Astrocyte (in vitro differentiated cells and primary cell): ENCODE data around the gene FGFRL1. TPM values are rescaled to one million over a fixed set of nuclear protein-coding genes. Genes with fewer than 3 reads are reported as not detected.

Source experiments
- DNase-seq: peaks from one replicate; pipeline ENCODE4 v3.0.0-alpha.2; 2010; ENCODE audit warnings: low read depth
- FAIRE-seq: peaks from 2 replicates; lab custom pipeline; 2011; peaks lifted over from hg19 to GRCh38; lab: Jason Lieb, UNC
- H2AFZ ChIP-seq: 2 replicates; pipeline ENCODE4 v1.6.0; 2012; ENCODE audit warnings: low read depth, low read length, inconsistent platforms
- H3K27ac ChIP-seq: 2 replicates; pipeline ENCODE4 v1.5.1; 2011; ENCODE audit warnings: low read depth, low read length, inconsistent platforms
- H3K27me3 ChIP-seq: 2 replicates; pipeline ENCODE4 v1.6.0; 2011; ENCODE audit warnings: low read length, inconsistent platforms; ENCODE audit not compliant: insufficient read depth
- H3K36me3 ChIP-seq: 2 replicates; pipeline ENCODE4 v1.5.1; 2011; ENCODE audit warnings: low read length, inconsistent platforms; ENCODE audit not compliant: insufficient read depth
- H3K4me1 ChIP-seq: 2 replicates; pipeline ENCODE4 v1.5.1; 2011; ENCODE audit warnings: low read length, inconsistent platforms; ENCODE audit not compliant: insufficient read depth
- H3K4me2 ChIP-seq: 2 replicates; pipeline ENCODE4 v1.6.0; 2012; ENCODE audit warnings: low read length, inconsistent platforms
- H3K4me3 ChIP-seq: 2 replicates; pipeline ENCODE4 v1.5.1; 2011; ENCODE audit warnings: low read depth, mild to moderate bottlenecking, low read length, inconsistent platforms; ENCODE audit not compliant: insufficient read depth
- H3K79me2 ChIP-seq: 2 replicates; pipeline ENCODE4 v1.6.0; 2012; ENCODE audit warnings: mild to moderate bottlenecking, low read length, inconsistent platforms; ENCODE audit not compliant: insufficient read depth
- H3K9ac ChIP-seq: 2 replicates; pipeline ENCODE4 v1.6.0; 2012; ENCODE audit warnings: mild to moderate bottlenecking, low read length, inconsistent platforms
- H3K9me3 ChIP-seq: 2 replicates; pipeline ENCODE4 v1.5.1; 2012; ENCODE audit warnings: low read depth, mild to moderate bottlenecking, low read length, inconsistent platforms; ENCODE audit not compliant: insufficient read depth
- H4K20me1 ChIP-seq: 2 replicates; pipeline ENCODE4 v1.6.0; 2012; ENCODE audit warnings: low read length, inconsistent platforms; ENCODE audit not compliant: insufficient read depth
- H3K27ac Mint-ChIP-seq: one replicate; pipeline ENCODE4 v1.8.0; 2021; ENCODE audit warnings: mild to moderate bottlenecking, mixed read lengths; ENCODE audit not compliant: unreplicated experiment
- H3K27me3 Mint-ChIP-seq: one replicate; pipeline ENCODE4 v1.8.0; 2021; ENCODE audit warnings: low read depth, mixed read lengths; ENCODE audit not compliant: unreplicated experiment
- H3K36me3 Mint-ChIP-seq: one replicate; pipeline ENCODE4 v1.8.0; 2021; ENCODE audit warnings: low read depth, mixed read lengths; ENCODE audit not compliant: unreplicated experiment
- H3K4me1 Mint-ChIP-seq: one replicate; pipeline ENCODE4 v1.8.0; 2021; ENCODE audit warnings: low read depth, mixed read lengths; ENCODE audit not compliant: unreplicated experiment
- H3K4me3 Mint-ChIP-seq: one replicate; pipeline ENCODE4 v1.8.0; 2021; ENCODE audit warnings: mild to moderate bottlenecking, moderate library complexity, mixed read lengths; ENCODE audit not compliant: unreplicated experiment
- H3K9me3 Mint-ChIP-seq: one replicate; pipeline ENCODE4 v1.8.0; 2021; ENCODE audit warnings: mild to moderate bottlenecking, mixed read lengths; ENCODE audit not compliant: unreplicated experiment
- CTCF ChIP-seq: IDR thresholded peaks from 2 replicates; pipeline ENCODE4 v1.5.1; 2011; ENCODE audit warnings: low read depth, mild to moderate bottlenecking, inconsistent platforms, low read length, moderate library complexity; ENCODE audit not compliant: insufficient read depth
- EZH2 ChIP-seq: IDR thresholded peaks from 2 replicates; pipeline ENCODE4 v1.6.1; 2012; ENCODE audit warnings: mild to moderate bottlenecking, low read length, inconsistent platforms; ENCODE audit not compliant: insufficient read depth
- total RNA-seq: library from RNA; stranded (reverse); gene quantifications from 2 replicates; pipeline ENCODE4 v1.2.1, GENCODE V29; 2021

The FGFRL1 gene
- total RNA-seq, 1 donor from 2014 or later = 64.2 TPM

- H3K36me3 ChIP-seq = peaks cover 10% of the 10 kb centered on the region
- H3K27ac Mint-ChIP-seq = no peak overlapping the region
- no peak for DNase-seq
- H3K36me3 Mint-ChIP-seq = no peaks in the 10 kb centered on the region
- peaks cover 2% of the 10 kb centered on the region for H3K9me3 Mint-ChIP-seq
- peaks cover 5% of the 10 kb centered on the region for H3K4me1 Mint-ChIP-seq
- no peak overlapping the region for H3K4me3 ChIP-seq
- no peaks in the 10 kb centered on the region for H3K27me3 ChIP-seq
- no peak for TF ChIP-seq CTCF
- TF ChIP-seq EZH2 = no peak
- no peaks in the 10 kb centered on the region for H3K79me2 ChIP-seq
- H3K4me1 ChIP-seq = peaks cover 7% of the 10 kb centered on the region
- no peak overlapping the region for H2AFZ ChIP-seq
- no peak overlapping the region for H3K4me3 Mint-ChIP-seq
- H3K4me2 ChIP-seq = no peak overlapping the region
- H3K27me3 Mint-ChIP-seq = no peaks in the 10 kb centered on the region
- H3K27ac ChIP-seq = no peak overlapping the region
- FAIRE-seq = no peak
- no peaks in the 10 kb centered on the region for H4K20me1 ChIP-seq
- H3K9ac ChIP-seq = no peak overlapping the region
- no peaks in the 10 kb centered on the region for H3K9me3 ChIP-seq
Measured at GRCh38 chr4:1028574-1029220, 17.3 kb downstream of the FGFRL1 start.

- Mint-ChIP-seq H3K27me3 (no peaks in the 10 kb centered on the region), H3K36me3 (no peaks in the 10 kb centered on the region), H3K9me3 (peaks cover 2% of the 10 kb centered on the region), H3K4me1 (peaks cover 5% of the 10 kb centered on the region), H3K27ac (no peak overlapping the region), H3K4me3 (no peak overlapping the region)
- H3K4me2 ChIP-seq = no peak overlapping the region
- H3K27ac ChIP-seq = no peak overlapping the region
- peaks cover 15% of the 10 kb centered on the region for H3K4me1 ChIP-seq
- H3K36me3 ChIP-seq = peaks cover 10% of the 10 kb centered on the region
- no peaks in the 10 kb centered on the region for H3K9me3 ChIP-seq
- no peaks in the 10 kb centered on the region for H4K20me1 ChIP-seq
- no peak for FAIRE-seq
- no peaks in the 10 kb centered on the region for H3K27me3 ChIP-seq
- no peak for DNase-seq
- no peak overlapping the region for H2AFZ ChIP-seq
- no peaks in the 10 kb centered on the region for H3K79me2 ChIP-seq
- no peak overlapping the region for H3K4me3 ChIP-seq
- H3K9ac ChIP-seq = no peak overlapping the region
- TF ChIP-seq CTCF = no peak
- no peak for TF ChIP-seq EZH2
Measured at GRCh38 chr4:1029529-1029928, 18.1 kb downstream of the FGFRL1 start.

- no peak overlapping the region for H3K4me3 Mint-ChIP-seq
- FAIRE-seq (no peak), DNase-seq (no peak)
- Histone ChIP-seq H3K27ac (no peak overlapping the region), H3K4me2 (no peak overlapping the region), H2AFZ (no peak overlapping the region), H3K27me3 (no peaks in the 10 kb centered on the region), H3K79me2 (no peaks in the 10 kb centered on the region), H3K4me1 (peaks cover 16% of the 10 kb centered on the region), H4K20me1 (no peaks in the 10 kb centered on the region), H3K9me3 (no peaks in the 10 kb centered on the region), H3K36me3 (peaks cover 10% of the 10 kb centered on the region), H3K9ac (no peak overlapping the region), H3K4me3 (no peak overlapping the region)
- H3K27ac Mint-ChIP-seq = no peak overlapping the region
- no peaks in the 10 kb centered on the region for H3K27me3 Mint-ChIP-seq
- H3K36me3 Mint-ChIP-seq = no peaks in the 10 kb centered on the region
- peaks cover 2% of the 10 kb centered on the region for H3K9me3 Mint-ChIP-seq
- peaks cover 5% of the 10 kb centered on the region for H3K4me1 Mint-ChIP-seq
- TF ChIP-seq EZH2 (no peak), CTCF (no peak)
Measured at GRCh38 chr4:1030031-1030430, 18.6 kb downstream of the FGFRL1 start.
